Epithelial cell of esophagus (primary cell): ENCODE measurements around the gene SETBP1.

Experiments used
- DNase-seq: peaks from one replicate; pipeline ENCODE4 v3.0.0; 2010; ENCODE audit warnings: low read depth
- H3K4me3 ChIP-seq: 2 replicates; pipeline ENCODE4 v1.5.1; 2011; ENCODE audit warnings: mild to moderate bottlenecking, low read length, control low read depth
- TF ChIP-seq, protein P1 (sequence below): IDR thresholded peaks from 2 replicates; pipeline ENCODE4 v1.5.1; 2011; ENCODE audit warnings: low read depth, mild to moderate bottlenecking, low read length, control low read depth, inconsistent platforms; ENCODE audit not compliant: insufficient read depth; ENCODE audit errors: missing control alignments

The SETBP1 gene

GRCh38 chr18:44742718-44743311, 62.1 kb downstream of the SETBP1 start:
- no peak overlapping the region for H3K4me3 ChIP-seq
- no peak for DNase-seq
- TF ChIP-seq, protein P1, sequence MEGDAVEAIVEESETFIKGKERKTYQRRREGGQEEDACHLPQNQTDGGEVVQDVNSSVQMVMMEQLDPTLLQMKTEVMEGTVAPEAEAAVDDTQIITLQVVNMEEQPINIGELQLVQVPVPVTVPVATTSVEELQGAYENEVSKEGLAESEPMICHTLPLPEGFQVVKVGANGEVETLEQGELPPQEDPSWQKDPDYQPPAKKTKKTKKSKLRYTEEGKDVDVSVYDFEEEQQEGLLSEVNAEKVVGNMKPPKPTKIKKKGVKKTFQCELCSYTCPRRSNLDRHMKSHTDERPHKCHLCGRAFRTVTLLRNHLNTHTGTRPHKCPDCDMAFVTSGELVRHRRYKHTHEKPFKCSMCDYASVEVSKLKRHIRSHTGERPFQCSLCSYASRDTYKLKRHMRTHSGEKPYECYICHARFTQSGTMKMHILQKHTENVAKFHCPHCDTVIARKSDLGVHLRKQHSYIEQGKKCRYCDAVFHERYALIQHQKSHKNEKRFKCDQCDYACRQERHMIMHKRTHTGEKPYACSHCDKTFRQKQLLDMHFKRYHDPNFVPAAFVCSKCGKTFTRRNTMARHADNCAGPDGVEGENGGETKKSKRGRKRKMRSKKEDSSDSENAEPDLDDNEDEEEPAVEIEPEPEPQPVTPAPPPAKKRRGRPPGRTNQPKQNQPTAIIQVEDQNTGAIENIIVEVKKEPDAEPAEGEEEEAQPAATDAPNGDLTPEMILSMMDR = no peak

DNA sequence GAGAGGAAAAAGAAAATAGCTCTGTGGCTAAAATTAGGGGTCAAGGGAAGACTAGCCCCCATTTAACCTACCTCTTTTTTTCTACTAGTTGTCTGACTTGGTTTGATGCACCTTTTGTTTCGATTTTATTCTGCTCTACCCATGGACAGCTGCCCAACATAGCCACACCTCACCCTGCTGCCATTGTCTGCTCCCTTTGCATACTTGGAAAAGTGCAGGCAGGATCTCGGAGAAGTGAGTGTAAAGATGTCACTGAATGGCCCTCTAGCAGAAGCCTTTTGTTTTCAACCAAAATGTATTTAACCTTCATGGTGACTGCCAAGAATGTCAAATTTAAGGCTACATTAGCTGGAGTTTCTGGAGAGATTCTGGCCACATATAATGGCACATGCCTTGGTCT, 62.9 kb downstream of the SETBP1 start:
- no peak for DNase-seq
- H3K4me3 ChIP-seq = no peak overlapping the region
- TF ChIP-seq, protein P1 = no peak

DNA sequence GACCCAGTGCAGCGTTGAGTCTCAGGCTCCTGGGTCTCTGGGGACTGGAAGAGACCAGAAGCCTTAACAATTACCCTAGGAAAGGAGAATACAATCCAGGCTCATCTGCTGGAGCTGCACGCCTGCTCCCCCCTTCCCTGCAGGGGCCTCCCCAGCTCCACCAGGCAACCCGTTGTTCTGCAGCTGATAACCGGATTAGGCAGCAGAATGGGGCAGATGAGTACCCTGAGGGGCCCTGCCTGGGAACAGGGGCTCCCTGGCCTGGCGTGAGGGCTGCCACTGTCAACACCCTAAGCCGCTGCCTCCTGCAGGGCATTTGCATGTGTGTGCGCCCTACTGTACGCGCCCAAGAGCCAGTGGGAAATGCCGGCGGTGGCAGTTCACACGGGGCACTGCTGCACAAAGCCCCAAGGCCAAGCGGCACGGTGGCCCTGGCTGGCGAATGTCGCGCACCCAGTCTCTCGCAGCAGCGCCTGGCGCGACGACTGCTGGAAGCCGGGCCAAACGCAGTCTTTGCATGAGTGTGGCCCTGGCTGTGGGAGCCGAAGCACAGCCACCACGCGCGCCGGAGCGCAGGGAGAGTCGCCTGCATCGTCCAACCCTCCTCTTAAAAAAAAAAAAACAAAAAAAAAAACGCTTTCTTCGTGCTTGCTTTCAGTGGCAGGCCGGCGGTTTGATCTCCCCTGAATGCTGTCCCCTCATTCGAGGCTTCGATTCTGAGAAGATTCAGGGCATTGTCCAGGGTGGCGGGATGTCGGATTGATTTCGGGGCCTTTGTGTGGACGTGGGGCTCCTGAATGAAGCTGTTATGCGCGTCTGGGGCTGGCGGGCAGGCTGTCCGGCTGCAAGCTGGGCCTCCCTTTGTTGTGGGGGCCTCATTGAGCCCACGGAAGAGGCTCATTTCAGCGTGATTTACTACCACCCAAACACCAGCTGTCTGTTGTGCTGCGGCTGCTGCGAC, 63.8 kb downstream of the SETBP1 start:
- no peak overlapping the region for H3K4me3 ChIP-seq
- TF ChIP-seq, protein P1 = no peak
- DNase-seq = no peak

GRCh38 chr18:44747157-44747556, 66.5 kb downstream of the SETBP1 start:
- TF ChIP-seq, protein P1 = no peak
- H3K4me3 ChIP-seq = no peak overlapping the region
- no peak for DNase-seq

GRCh38 chr18:44748582-44748981, 67.9 kb downstream of the SETBP1 start:
- DNase-seq = peak; percentile 40
- no peak overlapping the region for H3K4me3 ChIP-seq
- TF ChIP-seq, protein P1 = no peak

DNA sequence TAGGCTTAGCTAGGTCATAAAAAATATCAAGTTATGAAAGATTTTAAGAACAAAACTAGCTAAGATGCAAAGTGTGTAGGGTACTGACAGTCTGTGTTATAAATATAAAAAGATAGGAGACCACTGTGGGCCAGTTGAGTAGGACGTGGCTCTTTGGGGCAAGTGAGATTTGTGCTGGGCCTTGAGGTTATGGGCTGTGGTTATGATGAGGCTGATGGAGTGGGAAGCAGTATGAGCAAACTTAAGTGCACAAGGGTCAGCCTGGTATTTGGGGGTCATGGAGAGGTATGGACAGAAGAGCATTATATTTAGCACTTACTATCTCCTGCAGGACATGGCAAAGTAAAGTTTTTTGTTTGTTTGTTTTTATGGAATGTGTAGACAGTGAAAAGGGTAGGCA, 70.1 kb downstream of the SETBP1 start:
- TF ChIP-seq, protein P1 = no peak
- no peak overlapping the region for H3K4me3 ChIP-seq
- DNase-seq = no peak
